Activated effector memory CD4-positive, alpha-beta T cell treated with Interleukin-2 at 50 U/mL for 16 hours (primary cell): ENCODE data around the gene PARP9.
"Not testable (repeated sequence)": the region's sequence is repeated elsewhere in the genome, so short reads cannot be mapped to it uniquely, and the experiment has no call there.

ENCODE experiments used
- DNase-seq: peaks from one replicate; pipeline ENCODE4 v3.0.0-alpha.2; 2020

The PARP9 gene

DNA sequence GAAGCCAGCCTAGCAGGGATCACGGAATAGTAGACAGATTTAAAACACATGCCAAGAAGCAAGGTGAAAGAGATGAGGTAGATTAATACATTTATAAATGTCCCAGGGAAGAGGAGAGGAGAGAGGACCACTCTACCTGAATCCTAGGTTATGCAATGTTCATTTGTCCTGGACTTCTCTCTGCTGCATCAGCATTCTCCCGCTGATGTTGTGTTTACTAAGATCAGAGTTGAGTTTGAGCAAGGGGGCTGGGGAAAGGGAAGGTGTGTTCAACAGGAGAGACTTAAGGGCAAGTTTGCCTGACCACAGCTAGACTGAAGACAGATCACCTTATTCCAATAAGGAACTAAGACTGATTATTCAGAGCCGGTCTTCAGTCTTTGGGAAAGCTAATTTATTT, 48.2 kb downstream of the PARP9 start:
- no peak for DNase-seq

DNA sequence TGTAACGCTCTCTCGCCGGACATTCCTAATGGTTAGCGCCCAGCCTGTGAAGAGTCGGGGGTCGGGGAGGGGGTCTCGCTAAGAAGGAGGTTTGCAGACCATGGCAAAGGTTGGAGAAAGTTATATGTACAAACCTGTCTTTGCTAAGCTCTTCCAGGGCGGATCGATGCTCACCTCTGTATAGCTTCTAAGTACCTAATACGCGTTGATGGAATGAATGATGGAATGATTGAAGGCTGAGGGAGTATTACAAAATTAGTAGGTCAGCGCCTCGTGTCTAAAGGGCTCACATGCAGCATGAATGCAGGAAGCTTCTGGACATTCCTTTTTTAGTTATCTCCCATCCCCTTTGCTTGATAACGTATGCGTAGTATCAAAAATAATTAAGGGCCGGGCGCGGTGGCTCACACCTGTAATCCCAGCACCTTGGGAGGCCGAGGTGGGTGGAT, 49.1 kb downstream of the PARP9 start:
- DNase-seq, result no peak

DNA sequence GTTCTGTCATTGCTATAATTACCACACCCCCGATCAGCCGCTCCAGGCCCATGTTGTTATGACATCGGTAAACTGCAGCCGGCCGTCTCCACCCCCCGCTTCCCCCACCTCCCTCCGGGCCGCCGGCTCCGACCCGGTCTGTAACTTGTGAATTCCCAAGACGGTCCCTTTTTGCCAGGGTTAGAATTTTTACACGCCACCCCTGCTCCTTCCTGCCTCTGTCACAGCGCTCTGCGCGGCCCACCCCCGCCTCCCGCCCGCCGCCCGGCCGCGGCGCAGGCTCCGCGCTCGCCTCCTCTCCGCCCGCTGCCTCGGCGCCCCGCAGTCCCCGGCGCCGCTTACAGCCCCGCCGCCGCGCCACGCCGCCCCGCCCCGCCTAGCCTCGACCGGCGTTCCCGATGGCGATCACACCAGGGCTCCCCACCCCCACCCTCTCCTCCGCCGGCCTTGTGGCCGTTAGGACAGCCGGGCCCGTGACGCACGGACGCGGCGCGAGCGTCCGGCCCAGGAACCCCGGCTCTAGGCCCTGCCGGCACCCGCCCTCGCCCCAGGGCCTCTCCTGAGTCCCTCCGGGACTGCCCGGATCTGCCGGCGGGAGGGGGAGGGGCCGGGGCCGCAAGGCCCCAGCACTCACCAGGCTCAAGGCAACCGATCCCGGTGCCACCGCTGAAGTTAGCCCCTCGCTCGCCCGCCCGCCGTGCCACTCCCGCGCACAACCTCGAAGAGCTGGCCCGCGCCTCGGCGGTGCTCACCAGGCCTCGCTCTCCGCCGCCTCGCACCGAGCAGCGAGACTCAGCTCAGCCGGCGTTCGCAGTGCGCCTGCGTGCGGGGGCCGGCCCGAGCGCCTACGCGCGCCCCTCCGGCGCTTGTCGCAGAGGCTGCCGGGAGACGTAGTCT, 49.7 kb downstream of the PARP9 start, which contains the start of gene KPNA1:
Gene KPNA1 (minus strand): TSS at position 817 of the 897 bp plus-strand sequence. CDS start 18,374 bp downstream, outside the sequence.
- DNase-seq, result peak; percentile 82

DNA sequence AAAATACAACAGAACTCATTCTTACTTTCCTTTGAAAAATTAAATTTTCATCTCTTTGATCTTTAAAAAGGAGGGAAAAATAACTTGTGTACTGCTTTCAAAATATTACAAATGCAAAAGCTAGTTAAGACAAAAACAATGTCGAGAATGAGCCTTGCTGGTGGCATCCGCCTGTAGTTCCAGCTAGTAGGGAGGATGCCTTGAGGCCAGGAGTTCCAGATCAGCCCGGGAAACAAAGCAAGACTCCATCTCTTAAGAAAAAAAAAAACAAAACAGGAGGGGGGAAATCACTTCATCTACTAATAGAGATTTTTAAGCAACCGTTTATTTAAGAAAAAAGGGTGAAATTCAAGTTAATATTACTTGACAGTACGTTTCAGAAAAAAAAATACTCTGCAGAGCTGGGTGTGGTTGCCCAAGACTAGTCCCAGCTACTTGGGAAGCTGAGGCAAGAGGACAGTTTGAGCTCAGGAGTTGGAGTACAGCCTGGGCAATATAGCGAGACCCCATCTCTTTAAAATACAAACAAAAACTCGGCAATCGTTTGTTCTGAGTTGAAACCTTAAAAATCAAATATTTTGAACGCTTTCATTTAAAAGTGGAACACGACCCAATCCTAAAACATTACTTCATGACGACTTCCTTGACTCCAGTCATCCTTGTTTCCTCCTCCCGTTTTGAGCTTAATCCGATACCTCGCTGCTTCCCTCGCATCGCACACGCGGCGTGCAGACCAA, 50.5 kb downstream of the PARP9 start:
- DNase-seq, result no peak

DNA sequence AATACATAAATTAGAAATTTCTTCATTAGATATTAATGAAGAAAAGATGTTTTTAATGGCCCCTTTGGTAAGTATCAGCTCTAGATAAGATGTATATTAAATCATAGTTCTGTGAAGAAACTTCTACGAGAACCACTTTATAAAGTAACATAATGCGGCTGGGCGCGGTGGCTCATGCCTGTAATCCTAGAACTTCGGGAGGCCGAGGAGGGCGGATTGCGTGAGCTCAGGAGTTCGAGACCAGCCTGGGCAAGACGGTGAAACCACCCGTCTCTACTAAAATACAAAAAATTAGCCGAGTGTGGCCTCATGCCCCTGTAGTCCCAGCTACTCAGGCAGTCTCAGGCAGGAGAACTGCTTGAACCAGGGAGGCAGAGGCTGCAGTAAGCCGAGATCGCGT, 51.8 kb downstream of the PARP9 start:
- no peak for DNase-seq

DNA sequence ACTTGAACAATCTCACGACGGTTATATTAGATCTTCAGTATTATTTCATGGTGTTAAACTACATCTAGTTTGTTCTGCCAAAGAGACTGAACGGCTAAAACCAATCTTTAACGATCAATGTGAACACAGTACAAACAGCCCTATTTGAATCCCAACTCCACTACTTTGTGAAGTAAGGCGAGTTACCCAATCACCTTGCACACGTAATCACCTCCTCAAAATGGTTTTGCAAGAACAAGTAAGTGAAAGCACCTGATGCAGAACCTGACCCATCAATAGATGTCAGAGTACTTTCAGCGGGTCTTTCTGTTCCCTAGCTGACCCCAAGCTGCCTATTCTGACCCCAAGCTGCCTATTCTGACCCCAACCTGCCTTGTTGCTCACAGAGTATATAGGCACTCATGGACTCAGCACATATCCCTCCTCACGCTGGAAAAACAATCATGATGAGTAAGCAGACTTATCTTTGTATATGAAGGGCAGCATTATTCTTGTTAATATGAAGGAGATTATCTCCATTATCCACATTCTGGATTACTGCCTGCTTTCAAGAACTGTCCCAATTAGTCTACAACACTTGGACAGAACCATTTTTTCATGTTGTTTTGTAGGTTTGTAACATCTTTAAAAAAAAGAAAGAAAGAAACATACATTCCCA, 53.1 kb downstream of the PARP9 start:
- DNase-seq, result no peak

DNA sequence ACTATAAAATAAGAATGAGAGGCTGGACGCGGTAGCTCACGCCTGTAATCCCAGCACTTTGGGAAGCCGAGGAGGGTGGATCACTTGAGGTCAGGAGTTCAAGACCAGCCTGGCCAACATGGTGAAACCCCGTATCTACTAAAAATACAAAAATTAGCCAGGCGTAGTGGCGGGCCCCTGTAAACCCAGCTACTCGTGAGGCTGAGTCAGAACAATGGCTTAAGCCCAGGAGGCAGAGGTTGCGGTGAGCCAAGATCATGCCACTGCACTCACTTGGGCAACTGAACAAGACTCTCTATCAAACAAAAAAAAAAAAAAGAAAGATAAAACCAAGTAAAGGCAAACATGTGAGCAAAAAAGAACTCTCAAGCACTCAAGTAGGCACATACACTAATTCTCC, 55.2 kb downstream of the PARP9 start:
- not testable (repeated sequence) for DNase-seq

DNA sequence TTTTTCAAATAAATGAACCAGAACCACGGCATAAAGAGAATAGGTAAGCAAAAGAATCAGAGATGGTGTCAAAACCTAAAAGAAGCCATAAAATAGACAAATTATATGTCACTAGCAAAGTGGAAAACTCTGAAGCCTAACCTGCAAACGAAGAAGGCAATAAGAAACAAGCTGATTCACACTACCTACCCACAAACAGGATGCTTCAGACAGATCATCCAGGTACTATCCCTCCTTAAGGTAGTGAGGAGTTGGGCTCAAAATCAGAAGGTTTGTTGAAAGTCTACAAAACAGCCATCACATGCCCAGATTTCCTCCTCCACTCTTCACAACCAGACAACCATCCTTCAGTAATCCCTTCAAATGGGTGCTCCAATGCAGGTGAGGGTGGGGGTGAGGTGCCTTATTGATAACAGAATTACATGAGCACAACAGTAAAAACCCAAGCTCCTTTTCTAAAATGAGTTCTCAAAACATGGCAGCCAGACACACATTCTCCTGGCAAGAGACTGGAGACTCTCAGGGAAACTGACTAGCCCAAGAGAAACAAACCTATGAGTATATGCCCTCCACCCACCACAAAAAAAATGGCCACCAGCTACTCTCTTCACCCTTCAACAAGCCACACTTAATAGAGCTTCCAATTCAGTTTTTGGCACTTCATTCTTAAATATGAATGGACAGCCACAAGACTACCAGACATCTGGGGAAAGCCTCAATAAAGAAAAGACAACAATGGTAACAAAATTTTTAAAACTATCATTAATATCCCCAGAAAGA, 55.8 kb downstream of the PARP9 start:
- no peak for DNase-seq

DNA sequence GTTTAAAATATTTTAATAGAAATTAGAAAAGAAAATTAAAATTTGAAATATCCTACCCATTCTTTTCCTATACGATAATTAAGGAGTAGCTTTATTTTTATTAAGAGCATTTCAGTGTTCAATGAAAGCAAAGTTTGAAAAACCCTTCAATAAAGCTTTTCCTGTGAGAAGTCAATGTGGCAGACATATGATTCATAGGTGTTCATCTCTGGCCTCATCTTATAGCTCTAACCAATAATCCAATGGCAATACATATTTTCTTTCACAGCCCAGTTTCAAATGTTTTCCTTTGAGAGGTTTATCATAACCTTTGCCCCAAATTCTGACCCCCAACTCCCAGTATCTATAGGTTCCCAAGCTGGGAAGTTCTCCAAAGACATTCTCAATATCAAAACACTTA, 57.6 kb downstream of the PARP9 start:
- no peak for DNase-seq

DNA sequence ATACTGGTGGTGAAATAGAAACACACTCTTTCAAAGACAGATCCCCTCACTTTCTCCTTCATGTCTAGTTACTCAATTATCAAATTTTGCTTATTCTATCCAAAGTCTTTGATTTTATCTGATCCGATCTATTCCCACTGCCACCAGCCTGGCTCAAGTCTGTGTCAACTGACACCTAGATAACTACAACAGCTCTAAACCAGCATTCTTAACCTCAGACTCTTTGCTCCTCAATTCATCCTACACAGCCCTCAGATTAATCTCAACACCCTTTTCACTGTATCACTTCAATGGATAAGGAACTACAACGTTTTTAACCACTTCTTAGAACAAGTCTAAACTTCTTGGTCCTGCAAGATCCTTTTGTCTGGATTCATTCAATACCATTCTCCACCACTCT, 58.4 kb downstream of the PARP9 start:
- no peak for DNase-seq

DNA sequence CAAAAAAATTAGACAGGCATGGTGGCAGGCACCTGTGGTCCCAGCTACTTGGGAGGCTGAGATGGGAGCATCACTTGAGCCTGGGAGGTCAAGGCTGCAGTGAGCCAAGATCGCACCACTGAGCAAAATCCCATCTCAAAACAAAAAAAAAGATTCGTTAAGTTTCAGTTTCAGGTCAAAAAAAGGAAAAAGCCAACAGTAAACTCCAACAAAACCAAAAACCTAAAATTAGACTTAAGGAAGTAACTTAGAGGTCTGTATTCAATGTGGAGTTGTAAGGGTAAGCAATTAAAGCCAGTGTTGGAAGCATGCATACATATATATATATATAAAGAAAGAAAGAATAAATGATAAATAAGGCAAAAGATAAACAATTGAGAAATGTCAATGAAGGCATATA, 61.2 kb downstream of the PARP9 start:
- no peak for DNase-seq

DNA sequence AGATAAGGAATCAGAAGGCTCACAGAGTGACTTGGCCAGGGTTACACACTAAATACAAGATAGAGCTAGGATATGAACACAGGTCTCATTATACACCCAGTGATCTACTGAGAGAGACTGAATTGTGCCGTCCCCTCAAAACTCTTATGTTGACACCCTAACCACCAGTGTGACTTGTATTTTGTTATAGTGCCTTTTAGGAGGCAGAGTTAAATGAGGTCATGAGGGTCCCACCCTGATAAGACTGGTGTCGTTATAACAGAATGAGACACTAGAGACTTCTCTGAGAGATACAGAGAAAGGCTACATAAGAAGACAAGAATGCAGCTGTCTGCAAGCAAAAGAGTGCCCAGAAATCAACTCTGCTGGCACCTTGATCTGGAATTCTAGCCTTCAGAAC, 62.0 kb downstream of the PARP9 start:
- no peak for DNase-seq

DNA sequence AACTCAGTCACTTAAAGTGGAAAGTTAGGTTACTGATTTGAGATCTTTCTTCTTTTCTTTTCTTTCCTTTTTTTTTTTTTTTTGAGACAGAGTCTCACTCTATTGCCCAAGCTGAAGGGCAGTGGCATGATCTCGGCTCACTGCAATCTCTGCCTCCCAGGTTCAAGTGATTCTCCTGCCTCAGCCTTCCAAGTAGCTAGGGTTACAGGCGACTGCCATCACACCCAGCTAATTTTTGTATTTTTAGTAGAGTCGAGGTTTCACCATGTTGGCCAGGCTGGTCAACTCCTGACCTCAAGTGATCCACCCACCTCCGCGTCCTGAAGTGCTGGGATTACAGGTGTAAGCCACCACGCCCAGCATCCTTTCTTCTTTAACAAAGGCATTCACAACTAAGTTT, 63.1 kb downstream of the PARP9 start:
- not testable (repeated sequence) for DNase-seq

DNA sequence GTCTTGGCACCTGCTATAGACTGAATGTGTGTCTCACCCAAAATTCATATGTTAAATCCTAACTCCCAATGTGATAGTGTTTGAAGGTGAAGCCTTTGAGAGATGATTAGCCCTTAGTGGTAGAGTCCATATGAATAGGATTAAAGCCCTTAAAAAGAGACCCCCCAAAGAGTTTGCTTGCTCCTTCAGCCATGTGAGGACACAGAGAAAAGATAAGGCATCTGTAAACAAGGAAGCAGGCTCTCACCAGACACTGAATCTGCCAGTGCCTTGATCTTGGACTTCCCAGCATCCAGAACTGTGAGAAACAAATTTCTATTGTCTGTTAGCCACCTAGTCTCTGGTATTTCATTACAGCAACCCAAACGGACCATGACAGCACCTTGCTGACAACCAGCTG, 65.9 kb downstream of the PARP9 start:
- no peak for DNase-seq

DNA sequence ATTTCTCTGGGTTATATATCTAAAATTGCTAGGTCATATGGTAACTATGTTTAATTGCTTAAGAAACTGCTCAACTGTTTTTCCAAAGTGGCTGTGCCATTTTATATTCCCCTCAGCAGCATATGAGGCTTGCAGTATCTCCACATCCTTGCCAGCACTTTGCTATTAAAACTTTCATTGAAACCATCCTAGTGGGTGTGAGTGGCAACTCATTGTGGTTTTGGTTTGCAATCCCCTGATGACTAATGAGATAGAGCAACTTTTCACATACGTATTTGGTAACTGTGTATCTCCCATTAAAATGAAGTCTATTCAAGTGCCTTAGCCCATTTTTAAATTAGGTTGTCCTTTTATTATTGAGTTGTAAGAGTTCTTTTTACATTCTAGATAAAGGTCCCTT, 66.7 kb downstream of the PARP9 start:
- no peak for DNase-seq

DNA sequence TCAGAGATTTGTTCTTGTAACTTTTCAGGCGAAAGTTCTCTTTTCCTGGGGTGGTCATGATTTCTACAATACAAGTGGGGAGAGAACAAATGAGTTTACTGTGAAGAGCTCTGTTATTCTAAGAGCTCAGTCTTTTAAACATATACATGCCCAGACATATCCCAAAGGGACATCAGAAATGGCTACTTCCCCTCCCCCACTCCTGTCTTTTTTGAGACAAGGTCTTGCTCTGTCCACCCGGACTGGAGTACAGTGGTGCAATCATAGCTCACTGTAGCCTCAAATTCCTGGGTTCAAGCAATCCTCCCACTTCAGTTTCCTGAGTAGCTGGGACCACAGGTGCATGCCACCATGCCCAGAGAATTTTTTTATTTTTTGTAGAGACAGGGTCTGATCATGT, 67.6 kb downstream of the PARP9 start:
- DNase-seq, result no peak

DNA sequence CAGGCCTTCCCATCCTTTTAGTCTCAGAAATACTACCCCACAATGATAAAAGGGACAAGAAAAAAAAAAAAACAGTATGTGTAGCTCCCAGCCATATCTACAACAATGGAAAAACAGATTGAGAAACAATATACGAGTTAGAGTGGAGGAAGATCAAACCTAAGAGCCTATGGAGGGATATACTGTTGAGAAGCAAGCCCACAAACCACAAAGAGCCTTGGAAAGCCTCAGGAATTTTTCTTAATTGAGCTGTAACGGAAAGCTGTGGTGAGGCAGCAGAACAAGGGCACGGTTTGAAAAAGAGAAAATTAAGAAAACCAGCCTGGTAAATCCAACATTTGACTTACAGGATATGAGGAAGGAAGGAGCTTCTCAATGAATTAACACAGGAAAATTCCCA, 70.8 kb downstream of the PARP9 start:
- no peak for DNase-seq

DNA sequence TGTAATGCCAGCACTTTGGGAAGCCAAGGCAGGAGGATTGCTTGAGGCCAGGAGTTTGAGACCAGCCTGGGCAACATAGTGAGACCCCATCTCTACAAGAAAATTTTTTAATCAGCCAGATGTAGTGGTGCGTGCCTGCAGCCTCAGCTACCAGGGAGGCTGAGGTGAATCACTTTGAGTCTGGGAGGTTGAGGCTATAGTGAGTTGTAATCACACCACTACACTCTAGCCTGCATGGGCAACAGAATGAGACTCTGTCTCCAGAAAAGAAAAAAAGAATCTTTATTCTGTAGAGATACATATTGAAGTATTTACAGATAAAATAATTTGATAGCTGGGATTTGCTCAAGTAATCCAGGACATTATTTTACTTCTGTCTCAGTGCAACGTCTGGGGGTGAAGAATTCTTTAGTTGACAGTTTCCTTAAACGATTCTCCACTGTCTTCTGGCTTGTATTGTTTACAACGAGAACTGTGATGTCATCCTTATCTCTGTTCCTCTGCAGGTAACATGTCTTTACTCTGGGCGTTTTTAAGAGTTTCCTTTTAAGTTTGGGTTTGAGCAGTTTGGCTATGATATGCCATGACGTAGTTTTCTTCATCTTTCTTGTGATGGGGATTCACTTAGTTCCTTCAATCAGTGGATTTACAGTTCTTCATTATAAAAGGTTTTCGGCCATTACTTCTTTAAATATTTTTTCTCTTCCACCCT, 75.7 kb downstream of the PARP9 start:
- no peak for DNase-seq

DNA sequence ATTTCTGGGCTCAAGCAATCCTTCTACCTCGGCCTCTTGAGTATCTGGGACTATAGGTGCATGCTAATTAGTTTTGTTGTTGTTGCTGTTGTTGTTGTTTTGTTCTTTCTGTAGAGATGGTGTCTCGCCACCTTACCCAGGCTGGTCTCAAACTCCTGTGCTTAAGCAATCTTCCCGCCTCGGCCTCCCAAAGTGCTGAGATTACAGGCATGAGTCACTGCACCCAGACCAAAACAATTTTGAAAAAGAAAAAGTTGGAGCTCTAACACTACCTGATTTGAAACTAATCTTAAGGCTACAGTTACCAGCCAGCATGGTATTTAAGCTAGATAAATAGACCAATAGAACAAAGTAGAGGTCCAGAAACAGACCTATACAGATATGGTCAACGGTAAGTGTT, 79.1 kb downstream of the PARP9 start:
- no peak for DNase-seq

DNA sequence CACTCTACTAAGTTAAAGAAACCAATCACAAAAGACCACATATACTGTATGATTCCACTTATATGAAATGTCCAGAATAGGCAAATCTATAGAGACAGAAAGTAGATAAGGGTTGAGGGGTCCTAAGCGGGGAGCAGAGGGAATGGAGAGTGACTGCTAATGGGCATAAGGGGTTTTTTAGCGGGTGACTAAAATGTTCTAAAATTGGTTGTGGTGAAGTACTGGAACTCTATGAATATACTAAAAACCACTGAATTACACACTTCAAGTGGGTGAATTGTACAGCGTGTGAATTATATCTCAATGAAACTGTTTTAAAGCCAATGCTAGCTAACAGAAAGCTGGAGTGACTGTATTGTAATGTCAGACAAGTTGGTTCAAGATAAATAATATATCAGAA, 82.7 kb downstream of the PARP9 start:
- DNase-seq, result no peak
